ENCODE data around the gene PAM. TPM values are rescaled to one million over a fixed set of nuclear protein-coding genes. Genes with fewer than 3 reads are reported as not detected.

Gene PAM
- total RNA-seq, 2 donors from 2014 or later = 76.8 to 171 TPM

GRCh38 chr5:102975045-102975444 lies 219.9 kb downstream of the PAM start:
- no peak overlapping the region for H3K27ac ChIP-seq
- WGBS = 82% methylated on average over 4 of the region's 4 CpGs
- H3K9me3 ChIP-seq = no peaks in the 10 kb centered on the region
- no peak overlapping the region for H3K4me3 ChIP-seq
- H3K36me3 ChIP-seq = no peaks in the 10 kb centered on the region
- no peaks in the 10 kb centered on the region for H3K27me3 ChIP-seq (replicated peaks; ENCODE audit: insufficient read depth)
- intact Hi-C loops (cut with DNase I) = no loop called here
- TF ChIP-seq POLR2A (IDR thresholded peaks at IDR 0.05) = no peak
- no peak for TF ChIP-seq POLR2AphosphoS5 (IDR thresholded peaks at IDR 0.05)
- TF ChIP-seq, protein P1, sequence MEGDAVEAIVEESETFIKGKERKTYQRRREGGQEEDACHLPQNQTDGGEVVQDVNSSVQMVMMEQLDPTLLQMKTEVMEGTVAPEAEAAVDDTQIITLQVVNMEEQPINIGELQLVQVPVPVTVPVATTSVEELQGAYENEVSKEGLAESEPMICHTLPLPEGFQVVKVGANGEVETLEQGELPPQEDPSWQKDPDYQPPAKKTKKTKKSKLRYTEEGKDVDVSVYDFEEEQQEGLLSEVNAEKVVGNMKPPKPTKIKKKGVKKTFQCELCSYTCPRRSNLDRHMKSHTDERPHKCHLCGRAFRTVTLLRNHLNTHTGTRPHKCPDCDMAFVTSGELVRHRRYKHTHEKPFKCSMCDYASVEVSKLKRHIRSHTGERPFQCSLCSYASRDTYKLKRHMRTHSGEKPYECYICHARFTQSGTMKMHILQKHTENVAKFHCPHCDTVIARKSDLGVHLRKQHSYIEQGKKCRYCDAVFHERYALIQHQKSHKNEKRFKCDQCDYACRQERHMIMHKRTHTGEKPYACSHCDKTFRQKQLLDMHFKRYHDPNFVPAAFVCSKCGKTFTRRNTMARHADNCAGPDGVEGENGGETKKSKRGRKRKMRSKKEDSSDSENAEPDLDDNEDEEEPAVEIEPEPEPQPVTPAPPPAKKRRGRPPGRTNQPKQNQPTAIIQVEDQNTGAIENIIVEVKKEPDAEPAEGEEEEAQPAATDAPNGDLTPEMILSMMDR (IDR thresholded peaks at IDR 0.05) = no peak
- H3K4me1 ChIP-seq (replicated peaks) = no peaks in the 10 kb centered on the region
- no peak for DNase-seq (ENCODE audit: low spot score)

DNA sequence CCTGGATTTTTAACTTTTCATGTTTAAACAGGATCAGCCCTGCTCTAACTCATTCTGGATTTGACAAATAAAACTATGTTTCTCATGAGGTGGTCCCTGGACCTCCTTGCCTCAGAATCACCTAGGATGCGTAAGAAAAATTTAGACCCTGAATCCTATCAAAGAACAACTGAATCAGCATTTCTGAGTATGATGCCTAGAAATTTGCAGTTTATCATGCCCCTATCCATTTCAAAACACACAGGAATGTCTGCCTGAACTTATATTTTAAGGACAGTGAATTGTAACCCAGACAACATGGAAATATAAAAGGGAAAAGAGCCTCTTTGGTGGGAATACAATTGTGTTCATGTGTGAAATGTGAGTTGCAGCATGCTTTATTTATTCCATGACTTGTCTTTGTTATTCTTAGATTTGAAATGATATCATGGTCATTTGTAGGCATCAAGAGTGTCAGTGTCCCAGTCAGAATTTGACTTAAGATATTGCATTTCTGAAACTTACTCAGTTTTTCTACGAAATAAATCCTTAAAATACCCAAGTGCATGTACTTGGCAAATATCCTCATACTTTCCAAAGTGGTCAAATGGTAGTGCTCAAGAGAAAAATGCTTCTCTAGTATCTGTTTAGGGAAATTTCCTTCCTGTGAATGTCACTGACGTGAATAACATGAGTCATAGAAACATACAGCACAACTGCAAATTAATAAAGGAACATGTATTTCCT lies 220.5 kb downstream of the PAM start:
- TF ChIP-seq POLR2A (IDR thresholded peaks at IDR 0.05) (no peak), POLR2AphosphoS5 (IDR thresholded peaks at IDR 0.05) (no peak)
- TF ChIP-seq, protein P1 (IDR thresholded peaks at IDR 0.05) = no peak
- Histone ChIP-seq H3K27me3 (replicated peaks; ENCODE audit: insufficient read depth) (no peaks in the 10 kb centered on the region), H3K4me3 (no peak overlapping the region), H3K9me3 (no peaks in the 10 kb centered on the region), H3K4me1 (replicated peaks) (no peaks in the 10 kb centered on the region), H3K27ac (no peak overlapping the region), H3K36me3 (no peaks in the 10 kb centered on the region)
- intact Hi-C loops (cut with DNase I) = no loop called here
- no peak for DNase-seq (ENCODE audit: low spot score)
- WGBS = 87% methylated on average over 3 of the region's 3 CpGs

GRCh38 chr5:102981957-102982635 lies 227.0 kb downstream of the PAM start:
- WGBS = 97% methylated on average over 3 of the region's 3 CpGs
- Histone ChIP-seq H3K4me1 (replicated peaks) (no peaks in the 10 kb centered on the region), H3K27ac (no peak overlapping the region), H3K4me3 (no peak overlapping the region), H3K27me3 (replicated peaks; ENCODE audit: insufficient read depth) (no peaks in the 10 kb centered on the region), H3K9me3 (no peaks in the 10 kb centered on the region), H3K36me3 (no peaks in the 10 kb centered on the region)
- DNase-seq (ENCODE audit: low spot score) = no peak
- TF ChIP-seq, protein P1 (IDR thresholded peaks at IDR 0.05) = no peak
- no peak for TF ChIP-seq POLR2AphosphoS5 (IDR thresholded peaks at IDR 0.05)
- no peak for TF ChIP-seq POLR2A (IDR thresholded peaks at IDR 0.05)
- intact Hi-C loops (cut with DNase I) = no loop called here

- Histone ChIP-seq H3K27me3 (replicated peaks; ENCODE audit: insufficient read depth) (no peaks in the 10 kb centered on the region), H3K27ac (no peak overlapping the region), H3K36me3 (no peaks in the 10 kb centered on the region), H3K4me3 (no peak overlapping the region), H3K9me3 (no peaks in the 10 kb centered on the region), H3K4me1 (replicated peaks) (no peaks in the 10 kb centered on the region)
- no peak for TF ChIP-seq POLR2AphosphoS5 (IDR thresholded peaks at IDR 0.05)
- TF ChIP-seq, protein P1 (IDR thresholded peaks at IDR 0.05) = no peak
- TF ChIP-seq POLR2A (IDR thresholded peaks at IDR 0.05) = no peak
- DNase-seq (ENCODE audit: low spot score) = no peak
- WGBS = 95% methylated on average over 3 of the region's 3 CpGs
- intact Hi-C loops (cut with DNase I) = no loop called here
Measured at GRCh38 chr5:102986074-102986473, 231.0 kb downstream of the PAM start.

GRCh38 chr5:102988459-102988858 lies 233.4 kb downstream of the PAM start:
- Histone ChIP-seq H3K27me3 (replicated peaks; ENCODE audit: insufficient read depth) (no peaks in the 10 kb centered on the region), H3K9me3 (no peaks in the 10 kb centered on the region), H3K4me3 (no peak overlapping the region), H3K36me3 (no peaks in the 10 kb centered on the region), H3K4me1 (replicated peaks) (no peaks in the 10 kb centered on the region), H3K27ac (no peak overlapping the region)
- intact Hi-C loops (cut with DNase I) = no loop called here
- WGBS = 82% methylated on average over 3 of the region's 3 CpGs
- no peak for DNase-seq (ENCODE audit: low spot score)
- TF ChIP-seq, protein P1 (IDR thresholded peaks at IDR 0.05) = no peak
- no peak for TF ChIP-seq POLR2AphosphoS5 (IDR thresholded peaks at IDR 0.05)
- TF ChIP-seq POLR2A (IDR thresholded peaks at IDR 0.05) = no peak

All from prostate gland (tissue), 2 donors.